Stomach (tissue), 9 donors: ENCODE data around the gene EIF2S3B. TPM values are rescaled to one million over a fixed set of nuclear protein-coding genes. Genes with fewer than 3 reads are reported as not detected.

Experiments
- DNase-seq, 2 donors: peaks; one replicate each; pipeline versions ENCODE4 v3.0.0 to v3.0.0-alpha.2; 2013 to 2019
- H3K27ac ChIP-seq, 5 donors: fragments of 200-600 bp in 4 of 5; sonication (generic) in 4 of 5; one replicate each; pipeline ENCODE4 v1.5.1; 2013 to 2019; ENCODE audit warnings: mild to moderate bottlenecking in 1 of 5, moderate library complexity in 1 of 5
- H3K27me3 ChIP-seq, 3 donors: fragments of 200-600 bp; sonication (generic); one replicate each; pipeline ENCODE4 v1.5.1; 2017 to 2019; ENCODE audit warnings: mixed run types in 1 of 3
- H3K36me3 ChIP-seq, 4 donors: fragments of 200-600 bp; sonication (generic); 1 replicate in 3 of 4; 2 replicates in 1 of 4; pipeline ENCODE4 v1.5.1; 2016 to 2019
- H3K4me1 ChIP-seq, 4 donors: fragments of 200-600 bp; sonication (generic); one replicate each; pipeline ENCODE4 v1.5.1; 2016 to 2019
- H3K4me3 ChIP-seq, 4 donors: fragments of 200-600 bp; sonication (generic) in 3 of 4; one replicate each; pipeline ENCODE4 v1.5.1; 2016 to 2019; ENCODE audit warnings: mild to moderate bottlenecking in 1 of 4
- H3K9me3 ChIP-seq, 4 donors: fragments of 200-600 bp; sonication (generic); one replicate each; pipeline ENCODE4 v1.5.1; 2016 to 2019
- EP300 ChIP-seq: sonication (generic); formaldehyde crosslinking; IDR thresholded peaks from one replicate; pipeline ENCODE4 v1.6.1; 2017; ENCODE audit warnings: antibody characterized with exemption
- POLR2A ChIP-seq, 4 donors: fragments of 450-650 bp; IDR thresholded peaks; one replicate each; pipeline ENCODE4 v1.6.1; 2016; ENCODE audit warnings: antibody characterized with exemption in 4 of 4, control low read depth in 2 of 4, mild to moderate bottlenecking in 1 of 4, moderate library complexity in 1 of 4
- POLR2AphosphoS5 ChIP-seq, 3 donors: sonication (generic); formaldehyde crosslinking; IDR thresholded peaks; one replicate each; pipeline ENCODE4 v1.6.1; 2016; ENCODE audit warnings: antibody characterized with exemption in 3 of 3
- WGBS, 5 donors: extraction: QIAGEN DNeasy Blood & Tissue Kit in 3 of 5; methylation state at CpG; one replicate each; pipeline versions ENCODE4 v1.1.5 to v1.1.7; 2013 to 2018; 5-methylcytosine and 5-hydroxymethylcytosine counted together
- intact Hi-C: fragments of 100-400 bp; cut with DNase I; formaldehyde crosslinking; loops from one replicate; pipeline ENCODE4 v1.15.1; 2023; ENCODE audit warnings: low total_unique reads
- polyA plus RNA-seq, 3 donors: library from polyadenylated mRNA; stranded (reverse); fragments of 200-250 nt; gene quantifications; one replicate each; pipeline ENCODE4 v1.2.3, GENCODE V29; 2013
- total RNA-seq, 5 donors: library from RNA; depleted of rRNA; stranded (reverse); fragments of >200 nt; gene quantifications; one replicate each; pipeline versions ENCODE4 v1.1.0 to v1.2.3, GENCODE V29; 2014 to 2016
- TF ChIP-seq, protein P1 (sequence below), 7 experiments: fragments of 450-650 bp in 4 of 7; fragments of 200-600 bp in 3 of 7; sonication (generic) in 3 of 7; IDR thresholded peaks; one replicate each; pipeline ENCODE4 v1.5.1; 2016 to 2019; ENCODE audit warnings: antibody characterized with exemption in 7 of 7, control low read depth in 2 of 7, mild to moderate bottlenecking in 1 of 7
- donor health status: healthy with polysubstance abuse.
- donor health status: Bipolar disorder and iron deficiency.
- donor health status: healthy.

Gene EIF2S3B
- total and polyA plus RNA-seq, 8 donors, result 0.28 to 3.2 (median 0.92) TPM; not detected in 3

DNA sequence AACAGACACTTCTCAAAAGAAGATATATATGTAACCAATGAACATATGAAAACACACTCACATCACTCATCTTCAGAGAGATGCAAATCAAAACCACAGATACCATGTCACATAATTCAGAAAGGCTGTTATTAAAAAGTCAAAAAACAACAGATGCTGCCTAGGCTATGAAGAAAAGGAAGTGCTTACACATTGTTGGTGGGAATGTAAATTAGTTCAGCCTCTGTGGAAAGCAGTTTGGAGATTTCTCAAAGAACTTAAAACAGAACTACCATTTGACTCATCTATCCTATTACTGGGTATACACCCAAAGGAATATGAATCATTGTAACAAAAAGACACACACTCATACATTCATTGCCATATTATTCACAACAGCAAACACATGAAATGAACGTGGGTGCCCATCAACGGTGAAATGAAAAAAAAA lies 35.1 kb downstream of the EIF2S3B start:
- TF ChIP-seq EP300 (no peak), POLR2A (IDR thresholded peaks at IDR 0.05) (no peak), POLR2AphosphoS5 (IDR thresholded peaks at IDR 0.05) (no peak)
- TF ChIP-seq, protein P1, sequence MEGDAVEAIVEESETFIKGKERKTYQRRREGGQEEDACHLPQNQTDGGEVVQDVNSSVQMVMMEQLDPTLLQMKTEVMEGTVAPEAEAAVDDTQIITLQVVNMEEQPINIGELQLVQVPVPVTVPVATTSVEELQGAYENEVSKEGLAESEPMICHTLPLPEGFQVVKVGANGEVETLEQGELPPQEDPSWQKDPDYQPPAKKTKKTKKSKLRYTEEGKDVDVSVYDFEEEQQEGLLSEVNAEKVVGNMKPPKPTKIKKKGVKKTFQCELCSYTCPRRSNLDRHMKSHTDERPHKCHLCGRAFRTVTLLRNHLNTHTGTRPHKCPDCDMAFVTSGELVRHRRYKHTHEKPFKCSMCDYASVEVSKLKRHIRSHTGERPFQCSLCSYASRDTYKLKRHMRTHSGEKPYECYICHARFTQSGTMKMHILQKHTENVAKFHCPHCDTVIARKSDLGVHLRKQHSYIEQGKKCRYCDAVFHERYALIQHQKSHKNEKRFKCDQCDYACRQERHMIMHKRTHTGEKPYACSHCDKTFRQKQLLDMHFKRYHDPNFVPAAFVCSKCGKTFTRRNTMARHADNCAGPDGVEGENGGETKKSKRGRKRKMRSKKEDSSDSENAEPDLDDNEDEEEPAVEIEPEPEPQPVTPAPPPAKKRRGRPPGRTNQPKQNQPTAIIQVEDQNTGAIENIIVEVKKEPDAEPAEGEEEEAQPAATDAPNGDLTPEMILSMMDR (IDR thresholded peaks at IDR 0.05), result no peak
- WGBS, 5 donors, result 67 to 82% (median 76%) methylated on average over 2 of the region's 2 CpGs
- Histone ChIP-seq H3K4me3 (no peak overlapping the region), H3K27ac (no peak overlapping the region), H3K27me3 (no peaks in the 10 kb centered on the region), H3K36me3 (no peaks in the 10 kb centered on the region), H3K4me1 (no peaks in the 10 kb centered on the region), H3K9me3 (no peaks in the 10 kb centered on the region)
- DNase-seq, result no peak
- intact Hi-C loops, result no loop called here

DNA sequence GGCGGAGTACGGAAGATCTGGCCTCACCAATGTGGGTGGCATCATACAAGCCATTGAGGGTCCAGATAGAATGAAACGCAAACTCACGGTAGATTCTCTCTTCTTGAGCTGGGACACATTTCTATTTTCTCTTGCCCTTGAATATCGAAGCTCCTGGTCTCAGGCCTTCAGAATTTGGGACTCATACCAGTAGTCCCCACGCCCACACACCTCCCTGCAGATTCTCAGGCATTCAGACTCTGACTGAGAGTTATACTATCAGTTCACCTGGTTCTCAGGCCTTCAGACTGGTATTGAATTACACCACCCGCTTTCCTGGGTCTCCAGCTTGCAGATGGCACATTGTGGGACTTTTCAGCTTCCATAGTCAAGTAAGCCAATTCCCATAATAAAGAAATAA lies 37.8 kb downstream of the EIF2S3B start:
- Histone ChIP-seq H3K27ac (no peak overlapping the region), H3K9me3 (no peaks in the 10 kb centered on the region), H3K27me3 (no peaks in the 10 kb centered on the region), H3K36me3 (no peaks in the 10 kb centered on the region), H3K4me3 (no peak overlapping the region), H3K4me1 (peaks cover 0 to under 1% (median 0%) of the 10 kb centered on the region in 4 donors)
- 76 to 83% (median 79%) methylated on average over 7 of the region's 7 CpGs for WGBS, 5 donors
- DNase-seq, result no peak
- TF ChIP-seq POLR2AphosphoS5 (IDR thresholded peaks at IDR 0.05) (no peak), EP300 (no peak), POLR2A (IDR thresholded peaks at IDR 0.05) (no peak)
- TF ChIP-seq, protein P1 (IDR thresholded peaks at IDR 0.05), result no peak
- intact Hi-C loops, result no loop called here

DNA sequence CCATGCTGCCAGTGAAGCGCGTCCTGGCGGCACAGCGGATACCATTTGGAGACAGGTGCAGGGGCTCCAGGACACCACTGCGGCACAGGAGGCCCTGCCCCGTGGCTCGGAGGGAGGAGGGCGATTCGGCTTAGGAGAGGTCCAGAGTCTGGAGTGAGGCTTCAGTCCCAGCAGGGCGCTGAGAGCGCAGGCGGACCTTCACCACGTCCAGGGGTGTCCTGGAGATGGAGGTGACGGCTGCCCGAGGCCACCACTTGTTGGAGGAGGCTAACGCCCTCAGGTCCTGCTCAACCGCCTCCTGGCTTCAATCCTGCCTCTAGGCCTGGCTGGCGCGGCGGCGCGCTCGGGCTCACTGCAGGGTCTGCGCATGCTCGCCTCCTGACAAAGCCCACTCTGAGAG lies 45.7 kb downstream of the EIF2S3B start:
- no peak for DNase-seq
- no peak for TF ChIP-seq EP300
- TF ChIP-seq POLR2AphosphoS5 (IDR thresholded peaks at IDR 0.05), result no peak
- TF ChIP-seq POLR2A (IDR thresholded peaks at IDR 0.05), result no peak
- TF ChIP-seq, protein P1 (IDR thresholded peaks at IDR 0.05), result no peak
- intact Hi-C loops, result no loop called here

DNA sequence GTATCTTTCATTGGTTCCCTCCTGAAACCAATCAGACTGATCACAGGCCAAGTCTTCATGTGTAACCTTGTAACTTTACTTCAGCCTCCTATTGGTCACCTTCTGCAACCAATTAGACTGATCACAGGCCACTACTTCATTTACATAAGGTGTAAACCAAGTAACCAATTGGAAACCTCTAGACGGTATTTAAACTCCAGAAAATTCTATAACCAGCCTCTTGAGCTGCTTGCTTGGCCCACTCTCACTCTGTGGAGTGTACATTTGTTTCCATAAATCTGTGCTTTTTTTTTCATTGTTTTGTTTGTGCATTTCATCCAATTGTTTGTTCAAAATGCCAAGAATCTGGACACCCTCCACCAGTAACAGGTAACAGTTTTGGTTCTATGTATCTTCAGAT lies 47.5 kb downstream of the EIF2S3B start:
- Histone ChIP-seq H3K36me3 (no peaks in the 10 kb centered on the region), H3K4me1 (peaks cover 0 to 5% (median 0%) of the 10 kb centered on the region in 4 donors), H3K9me3 (peaks cover 0 to 4% (median 0%) of the 10 kb centered on the region in 4 donors), H3K4me3 (no peak overlapping the region), H3K27ac (no peak overlapping the region), H3K27me3 (no peaks in the 10 kb centered on the region)
- TF ChIP-seq POLR2AphosphoS5 (IDR thresholded peaks at IDR 0.05), result no peak
- TF ChIP-seq EP300, result no peak
- TF ChIP-seq, protein P1 (IDR thresholded peaks at IDR 0.05), result no peak
- TF ChIP-seq POLR2A (IDR thresholded peaks at IDR 0.05), result no peak
- peak in 1 of 2 donors; percentile 7 for DNase-seq
- WGBS, 5 donors, result 85 to 91% (median 87%) methylated on average over 1 of the region's 1 CpG
- intact Hi-C loops, result no loop called here

More for the DNA sequence above, 45.7 kb downstream of the EIF2S3B start:
- no peak overlapping the region for H3K4me3 ChIP-seq
- no peaks in the 10 kb centered on the region for H3K36me3 ChIP-seq
- WGBS, 5 donors, result 90 to 98% (median 96%) methylated on average over 19 to 25 of the region's 25 CpGs
- peaks cover 0 to 5% (median 0%) of the 10 kb centered on the region in 4 donors for H3K4me1 ChIP-seq
- no peaks in the 10 kb centered on the region for H3K27me3 ChIP-seq
- H3K27ac ChIP-seq, result no peak overlapping the region
- H3K9me3 ChIP-seq, result peaks cover 0 to 4% (median 0%) of the 10 kb centered on the region in 4 donors
